IMR-90 (cell line): ENCODE results near the gene CUX1. TPM values are rescaled to one million over a fixed set of nuclear protein-coding genes. Genes with fewer than 3 reads are reported as not detected.

Source experiments
- ATAC-seq: fragments of 200-7000 bp; cut with Tn5 transposase; 2 replicates; pipeline ENCODE4 v1.9.1; 2020; ENCODE audit warnings: low read depth, mild to moderate bottlenecking, moderate library complexity
- BruUV-seq: library from RNA; stranded (reverse); fragments of 400-500 nt; replicated peaks from 2 replicates; lab custom pipeline; 2021; lab: Mats Ljungman, UMichigan
- CTCF ChIA-PET: fragments of 300-600 bp; formaldehyde crosslinking; extraction: SDS; loops from one replicate; lab custom pipeline; 2021; ENCODE audit warnings: antibody characterized with exemption; lab: Yijun Ruan, JAX
- POLR2A ChIA-PET: fragments of 300-600 bp; sonication (Branson Sonifier 250); formaldehyde crosslinking; loops from one replicate; lab custom pipeline; 2022; ENCODE audit warnings: antibody characterized with exemption; ENCODE audit not compliant: unreplicated experiment; lab: Charles Lee
- DNase-seq: peaks from one replicate; pipeline ENCODE4 v3.0.0; 2013
- H2AFZ ChIP-seq: replicated peaks from 2 replicates; pipeline ENCODE3; 2013; ENCODE audit warnings: low read length, mild to moderate bottlenecking; ENCODE audit not compliant: poor library complexity
- H2AK5ac ChIP-seq: 2 replicates; pipeline ENCODE4 v1.6.1; 2013; ENCODE audit warnings: low read depth, low read length, inconsistent platforms
- H2AK9ac ChIP-seq: replicated peaks from 2 replicates; pipeline ENCODE3; 2013; ENCODE audit warnings: mild to moderate bottlenecking, low read depth, low read length, moderate library complexity; ENCODE audit not compliant: poor library complexity
- H2BK120ac ChIP-seq: 2 replicates; pipeline ENCODE4 v1.6.1; 2013; ENCODE audit warnings: low read depth, low read length, inconsistent platforms
- H2BK15ac ChIP-seq: 3 replicates; pipeline ENCODE4 v1.6.1; 2013; ENCODE audit warnings: low read depth, low read length, inconsistent platforms
- H2BK20ac ChIP-seq: 2 replicates; pipeline ENCODE4 v1.6.1; 2013; ENCODE audit warnings: low read depth, mild to moderate bottlenecking, inconsistent platforms, low read length, moderate library complexity
- H2BK5ac ChIP-seq: 2 replicates; pipeline ENCODE4 v1.6.1; 2013; ENCODE audit warnings: mild to moderate bottlenecking, low read depth, low read length, inconsistent platforms; ENCODE audit not compliant: poor library complexity, severe bottlenecking
- H3K14ac ChIP-seq: replicated peaks from 2 replicates; pipeline ENCODE4 v1.6.1; 2013; ENCODE audit warnings: low read depth, low read length, inconsistent platforms
- H3K18ac ChIP-seq: 2 replicates; pipeline ENCODE4 v1.6.1; 2013; ENCODE audit warnings: low read depth, low read length, control low read depth
- H3K23ac ChIP-seq: 2 replicates; pipeline ENCODE4 v1.6.1; 2013; ENCODE audit warnings: low read depth, low read length, inconsistent platforms
- H3K27ac ChIP-seq: 2 replicates; pipeline ENCODE4 v1.5.1; 2013; ENCODE audit warnings: mild to moderate bottlenecking, control low read depth, low read length; ENCODE audit not compliant: insufficient read depth
- H3K27me3 ChIP-seq: 2 replicates; pipeline ENCODE4 v1.6.1; 2013; ENCODE audit warnings: low read length; ENCODE audit not compliant: control insufficient read depth, insufficient read depth
- H3K36me3 ChIP-seq: 2 replicates; pipeline ENCODE4 v1.6.1; 2013; ENCODE audit warnings: low read length, mixed read lengths; ENCODE audit not compliant: control insufficient read depth, insufficient read depth
- H3K4ac ChIP-seq: 2 replicates; pipeline ENCODE4 v1.6.1; 2013; ENCODE audit warnings: low read depth, low read length, inconsistent platforms
- H3K4me1 ChIP-seq: 2 replicates; pipeline ENCODE4 v1.6.1; 2013; ENCODE audit warnings: low read length, mixed read lengths; ENCODE audit not compliant: control insufficient read depth, insufficient read depth
- H3K4me2 ChIP-seq: 2 replicates; pipeline ENCODE4 v1.6.1; 2013; ENCODE audit warnings: low read depth, mild to moderate bottlenecking, control low read depth, low read length, moderate library complexity
- H3K4me3 ChIP-seq: 2 replicates; pipeline ENCODE4 v1.5.1; 2013; ENCODE audit warnings: low read depth, mild to moderate bottlenecking, control low read depth, low read length, moderate library complexity; ENCODE audit not compliant: insufficient read depth
- H3K56ac ChIP-seq: 2 replicates; pipeline ENCODE4 v1.6.1; 2013; ENCODE audit warnings: low read length, inconsistent platforms; ENCODE audit not compliant: insufficient read depth; ENCODE audit errors: extremely low read depth
- H3K79me1 ChIP-seq, 2 experiments: 2 replicates each; pipeline ENCODE4 v1.6.1; 2013; ENCODE audit warnings: low read length in 2 of 2, inconsistent platforms in 1 of 2, low read depth in 1 of 2
- H3K9ac ChIP-seq: 2 replicates; pipeline ENCODE4 v1.6.1; 2013; ENCODE audit warnings: low read depth, low read length, control low read depth
- H3K9me1 ChIP-seq: 2 replicates; pipeline ENCODE4 v1.6.1; 2013; ENCODE audit warnings: low read length, inconsistent platforms; ENCODE audit not compliant: insufficient read depth
- H3K9me3 ChIP-seq: 2 replicates; pipeline ENCODE4 v1.6.1; 2013; ENCODE audit warnings: low read length; ENCODE audit not compliant: control insufficient read depth, insufficient read depth
- H4K20me1 ChIP-seq: 2 replicates; pipeline ENCODE4 v1.6.1; 2013; ENCODE audit warnings: low read length, inconsistent platforms; ENCODE audit not compliant: insufficient read depth
- H4K5ac ChIP-seq: 2 replicates; pipeline ENCODE4 v1.6.1; 2013; ENCODE audit warnings: mild to moderate bottlenecking, low read depth, low read length, control low read depth
- H4K8ac ChIP-seq, 2 experiments: 2 replicates each; pipeline ENCODE4 v1.6.1; 2013; ENCODE audit warnings: low read depth in 2 of 2, low read length in 2 of 2, control low read depth in 1 of 2, inconsistent platforms in 1 of 2
- H4K91ac ChIP-seq: 2 replicates; pipeline ENCODE4 v1.6.1; 2013; ENCODE audit warnings: low read depth, low read length, inconsistent platforms; ENCODE audit not compliant: insufficient read depth
- BHLHE40 ChIP-seq: fragments of 150-350 bp; IDR thresholded peaks from 2 replicates; pipeline ENCODE4 v1.6.1; 2016; ENCODE audit warnings: mild to moderate bottlenecking, low read depth, low read length
- CHD1 ChIP-seq: IDR thresholded peaks from 2 replicates; pipeline ENCODE4 v1.6.1; 2012; ENCODE audit warnings: low read depth, low read length, improper control_type of control experiment
- CTCF ChIP-seq: conservative IDR thresholded peaks from 2 replicates; pipeline ENCODE4 v1.5.1; 2012; ENCODE audit warnings: mild to moderate bottlenecking, low read depth, low read length, improper control_type of control experiment
- ELK1 ChIP-seq: fragments of 150-350 bp; IDR thresholded peaks from 2 replicates; pipeline ENCODE4 v1.6.1; 2016; ENCODE audit warnings: low read depth, mild to moderate bottlenecking, low read length, moderate library complexity, borderline replicate concordance
- FOS ChIP-seq: fragments of 150-350 bp; IDR thresholded peaks from 2 replicates; pipeline ENCODE4 v1.6.1; 2016; ENCODE audit warnings: low read depth, low read length
- MAFK ChIP-seq: IDR thresholded peaks from 2 replicates; pipeline ENCODE4 v1.6.1; 2012; ENCODE audit warnings: low read depth, low read length, improper control_type of control experiment
- MAZ ChIP-seq: IDR thresholded peaks from 2 replicates; pipeline ENCODE4 v1.6.1; 2012; ENCODE audit warnings: low read depth, mild to moderate bottlenecking, low read length, improper control_type of control experiment, moderate library complexity, borderline replicate concordance
- MXI1 ChIP-seq: IDR thresholded peaks from 2 replicates; pipeline ENCODE4 v1.6.1; 2012; ENCODE audit warnings: low read depth, mild to moderate bottlenecking, low read length, moderate library complexity, borderline replicate concordance
- NFE2L2 ChIP-seq: fragments of 150-350 bp; IDR thresholded peaks from 2 replicates; pipeline ENCODE4 v1.6.1; 2016; ENCODE audit warnings: low read depth, mild to moderate bottlenecking, low read length
- RAD21 ChIP-seq: IDR thresholded peaks from 2 replicates; pipeline ENCODE4 v1.6.1; 2012; ENCODE audit warnings: low read length, improper control_type of control experiment
- RCOR1 ChIP-seq: IDR thresholded peaks from 2 replicates; pipeline ENCODE4 v1.6.1; 2012; ENCODE audit warnings: mild to moderate bottlenecking, low read length, improper control_type of control experiment; ENCODE audit not compliant: insufficient replicate concordance
- SMC3 ChIP-seq: fragments of 150-350 bp; IDR thresholded peaks from 2 replicates; pipeline ENCODE4 v1.6.1; 2016; ENCODE audit warnings: low read depth, mild to moderate bottlenecking, antibody characterized with exemption, low read length, moderate library complexity
- USF2 ChIP-seq: fragments of 150-350 bp; IDR thresholded peaks from 2 replicates; pipeline ENCODE4 v1.6.1; 2017; ENCODE audit warnings: mild to moderate bottlenecking, antibody characterized with exemption, low read length, low read depth
- WGBS, 2 experiments: methylation state at CpG; one replicate each; pipeline versions ENCODE4 v1.1.5 to v1.1.7; 2013; ENCODE audit warnings: missing lambda C conversion rate in 2 of 2; ENCODE audit not compliant: insufficient read length in 1 of 2; ENCODE audit errors: extremely low coverage in 2 of 2; 5-methylcytosine and 5-hydroxymethylcytosine counted together
- dilution Hi-C: fragments of 300-500 bp; cut with HindIII; formaldehyde crosslinking; loops from one replicate; pipeline ENCODE4 v1.14.3; 2018; ENCODE audit warnings: low sequenced_read_pairs; ENCODE audit not compliant: unreplicated experiment
- in situ Hi-C: fragments of 300-500 bp; cut with MboI; formaldehyde crosslinking; loops from 3 replicates; pipeline ENCODE4 v1.14.3; 2019; ENCODE audit warnings: low sequenced_read_pairs, inconsistent platforms, mixed read lengths
- intact Hi-C: fragments of 100-400 bp; cut with micrococcal nuclease; formaldehyde crosslinking; loops from 2 replicates; pipeline ENCODE4 v1.10.0; 2022
- polyA plus RNA-seq, 3 experiments: library from polyadenylated mRNA; depleted of rRNA; stranded (reverse); fragments of >200 nt; gene quantifications; 2 replicates each; pipeline ENCODE4 v1.2.3, GENCODE V29; 2012; ENCODE audit warnings: low replicate concordance in 1 of 3
- total RNA-seq: library from RNA; depleted of rRNA; stranded (reverse); fragments of >200 nt; gene quantifications from 2 replicates; pipeline ENCODE4 v1.2.3, GENCODE V29; 2012

Gene CUX1
- total and polyA plus RNA-seq, 2 of the 4 experiments (the other 2 are of a cell fraction), result 19.7 to 46.4 TPM

GRCh38 chr7:102181517-102181916 is 364.1 kb downstream of the CUX1 start:
- H4K8ac ChIP-seq, result no peak overlapping the region

More at GRCh38 chr7:102181517-102181916, 364.1 kb downstream of the CUX1 start:
- Histone ChIP-seq H2BK20ac (no peak overlapping the region), H3K18ac (no peak overlapping the region), H3K4me2 (no peak overlapping the region), H3K36me3 (peaks cover 54% of the 10 kb centered on the region), H2BK120ac (no peak overlapping the region), H4K91ac (no peak overlapping the region), H4K20me1 (no peaks in the 10 kb centered on the region; the same call in 1 of the 2 replicates), H3K4ac (no peak overlapping the region), H3K9me1 (peaks cover 7% of the 10 kb centered on the region; the same call in 1 of the 2 replicates), H2BK5ac (no peak overlapping the region), H3K56ac (no peak overlapping the region), H3K27me3 (no peaks in the 10 kb centered on the region), H3K27ac (no peak overlapping the region), H2AK9ac (no peak overlapping the region), H3K79me1 (no peaks in the 10 kb centered on the region; a peak in 1 of 4 replicates), H3K9ac (no peak overlapping the region), H2AFZ (no peak overlapping the region), H4K5ac (no peak overlapping the region), H3K14ac (no peak overlapping the region), H2AK5ac (no peak overlapping the region), H3K4me3 (no peak overlapping the region), H3K23ac (no peak overlapping the region), H3K9me3 (no peaks in the 10 kb centered on the region), H3K4me1 (no peaks in the 10 kb centered on the region), H2BK15ac (no peak overlapping the region)
- no TSS peak for BruUV-seq
- POLR2A ChIA-PET, result no interaction called here
- TF ChIP-seq MXI1 (no peak), RCOR1 (no peak), ELK1 (no peak), RAD21 (no peak), BHLHE40 (no peak), CTCF (no peak), CHD1 (no peak), FOS (no peak), NFE2L2 (no peak), MAFK (no peak), SMC3 (no peak), USF2 (no peak), MAZ (no peak)
- CTCF ChIA-PET, result no interaction called here
- intact Hi-C loops (no loop called here), dilution Hi-C loops (no loop called here), in situ Hi-C loops (no loop called here)
- 90% methylated on average over 2 of the region's 8 CpGs; no CpG with 5 or more reads in 1 of the 2 experiments for WGBS, 2 experiments
- DNase-seq (no peak), ATAC-seq (no peak)
